NCI-H2081 (cell line): ENCODE data around the gene NEK10.
"Not testable (repeated sequence)": the region's sequence is repeated elsewhere in the genome, so short reads cannot be mapped to it uniquely, and the experiment has no call there.

ENCODE experiments used
- DNase-seq, 2 experiments: peaks; one replicate each; lab custom pipeline; 2025; lab: John Stamatoyannopoulos, UW

The NEK10 gene

GRCh38 chr3:27352047-27352446 lies 17.1 kb downstream of the NEK10 start:
- DNase-seq: no peak

GRCh38 chr3:27349832-27350231 lies 19.4 kb downstream of the NEK10 start:
- DNase-seq: peak in 1 of 2 experiments; percentile 8

DNA sequence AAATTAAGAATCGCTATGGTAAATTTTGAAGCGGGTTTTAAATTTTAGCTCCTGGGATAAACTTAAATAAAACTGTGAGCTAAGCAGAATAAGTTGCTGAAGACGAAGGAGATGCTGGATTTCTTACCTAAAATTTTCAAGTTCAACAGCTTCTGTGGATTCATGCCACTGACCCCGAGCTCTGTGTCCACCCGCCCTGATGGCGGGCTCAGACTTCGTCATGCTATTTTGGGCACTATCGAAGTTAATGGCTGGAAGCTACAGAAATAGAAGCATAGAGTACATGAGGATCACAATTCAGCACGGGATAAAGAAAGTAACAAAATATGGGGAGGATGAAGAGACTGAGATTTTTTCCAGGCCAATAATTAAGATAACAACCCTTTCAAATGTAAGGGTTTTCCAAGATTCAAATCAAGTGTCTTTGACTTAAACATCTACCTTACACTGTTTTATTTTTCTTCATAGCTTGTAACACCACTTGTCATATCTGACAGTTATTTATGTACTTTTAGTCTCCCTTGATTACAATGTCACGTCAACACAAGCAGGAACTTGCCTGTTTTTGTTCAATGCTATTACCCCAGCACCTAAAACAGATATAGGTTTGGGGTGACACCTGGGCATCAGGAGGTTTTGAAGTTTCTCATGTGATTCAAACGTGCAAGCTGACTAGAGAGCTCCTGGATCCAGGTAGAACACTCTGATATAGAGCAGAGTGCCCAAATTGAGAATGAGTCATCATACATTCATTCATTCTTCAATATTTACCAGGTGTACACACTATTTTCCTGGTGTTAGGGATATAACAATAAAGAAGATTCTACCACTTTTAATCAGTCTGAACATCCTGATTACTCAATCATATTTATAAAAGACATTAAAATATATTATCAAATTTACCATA lies 23.0 kb downstream of the NEK10 start:
- no peak for DNase-seq

DNA sequence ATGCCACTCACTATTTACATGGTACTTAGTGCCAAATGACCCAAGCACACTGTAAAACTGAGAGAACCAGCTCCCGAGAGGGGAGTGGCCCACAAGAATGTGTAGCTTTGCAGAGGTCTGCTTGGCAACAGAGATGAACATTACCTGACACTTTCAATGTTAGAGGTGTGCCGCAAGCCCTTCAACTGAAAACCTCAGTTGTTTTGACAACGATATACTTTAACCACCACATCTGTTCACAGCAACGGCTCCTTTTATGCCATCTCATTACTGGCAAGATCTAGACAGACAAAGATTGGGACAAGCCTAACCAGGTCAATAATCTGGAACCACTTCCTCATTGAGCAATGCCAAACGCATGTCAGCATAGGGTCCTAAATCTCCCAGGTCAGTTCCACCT lies 23.7 kb downstream of the NEK10 start:
- DNase-seq: no peak

GRCh38 chr3:27345045-27345444 lies 24.1 kb downstream of the NEK10 start:
- DNase-seq: no peak

DNA sequence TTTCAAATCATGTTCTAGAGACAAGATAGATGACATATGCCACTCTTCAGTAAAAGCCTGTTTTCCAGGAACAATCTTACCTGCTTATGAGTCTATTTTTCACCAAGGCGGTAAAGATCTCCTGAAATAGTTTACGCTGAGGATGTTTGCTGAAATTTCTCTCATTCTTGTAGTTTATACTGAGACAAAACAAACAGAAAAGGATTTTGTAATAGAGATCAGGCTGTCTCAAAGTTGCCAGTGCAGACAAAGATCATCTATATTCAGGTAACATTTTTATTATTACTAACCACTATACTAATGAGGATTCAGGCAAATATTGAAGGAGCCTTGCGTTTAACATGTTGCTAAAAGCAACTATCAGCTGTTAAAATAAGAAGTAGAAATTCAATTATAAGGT lies 25.0 kb downstream of the NEK10 start:
- no peak for DNase-seq

- DNase-seq: no peak
These were observed 26.9 kb downstream of the NEK10 start for GRCh38 chr3:27342267-27342666.

DNA sequence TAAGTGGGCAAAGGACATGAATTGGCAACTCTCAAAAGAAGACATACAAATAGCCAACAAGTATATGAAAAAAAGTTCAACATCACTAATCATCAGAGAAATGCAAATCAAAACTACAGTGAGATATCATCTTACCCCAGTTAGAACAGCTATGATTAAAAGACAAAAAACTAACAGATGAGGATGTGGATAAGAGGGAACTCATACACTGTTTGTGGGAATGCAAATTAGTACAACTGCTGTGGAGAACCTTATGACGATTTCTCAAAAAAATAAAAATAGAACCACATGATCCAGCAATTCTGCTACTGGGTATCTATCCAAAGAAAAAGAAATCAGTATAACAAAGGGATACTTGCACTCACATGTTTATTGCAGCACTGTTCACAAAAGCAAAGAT lies 28.6 kb downstream of the NEK10 start:
- DNase-seq: no peak

DNA sequence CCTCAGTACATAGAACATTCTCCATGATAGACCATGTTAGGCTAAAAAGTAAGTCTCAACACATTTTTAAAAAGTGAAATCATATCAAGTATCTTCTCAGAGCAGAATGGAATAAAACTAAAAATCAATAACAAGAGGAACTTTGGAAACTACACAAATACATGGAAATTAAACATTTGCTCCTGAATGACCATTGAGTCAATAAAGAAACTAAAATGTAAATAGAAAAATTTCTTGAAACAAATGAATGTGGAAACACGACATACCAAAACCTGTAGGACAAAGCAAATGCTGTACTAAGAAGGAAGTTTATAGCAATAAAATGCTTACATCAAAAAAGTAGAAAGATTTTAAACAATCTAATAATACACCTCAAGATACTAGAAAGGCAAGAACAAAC lies 33.6 kb downstream of the NEK10 start:
- DNase-seq: no peak

- no peak for DNase-seq
These were observed 35.3 kb downstream of the NEK10 start for GRCh38 chr3:27333843-27334242.

- DNase-seq: not testable (repeated sequence)
These were observed 40.0 kb downstream of the NEK10 start for GRCh38 chr3:27328982-27329762.

GRCh38 chr3:27326629-27327545 lies 42.3 kb downstream of the NEK10 start:
- DNase-seq: no peak

DNA sequence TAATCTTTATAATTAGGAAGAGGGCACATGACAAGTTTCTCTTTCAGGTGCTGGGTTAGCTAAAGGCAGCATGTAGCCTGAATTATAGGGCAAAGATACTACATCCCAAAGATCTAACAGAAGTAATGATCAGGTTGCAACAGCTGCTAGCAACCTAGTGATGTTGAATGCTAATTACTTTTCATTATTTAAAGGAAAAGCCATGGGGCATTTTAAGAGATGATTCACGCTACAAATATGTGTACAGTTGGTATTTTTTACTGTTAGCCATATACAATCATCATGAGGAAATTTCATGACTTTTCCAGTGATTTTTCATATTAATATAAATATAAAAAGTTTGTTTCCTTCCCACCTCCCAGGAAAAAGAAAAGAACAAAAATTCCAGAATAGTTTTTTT lies 43.0 kb downstream of the NEK10 start:
- DNase-seq: no peak

DNA sequence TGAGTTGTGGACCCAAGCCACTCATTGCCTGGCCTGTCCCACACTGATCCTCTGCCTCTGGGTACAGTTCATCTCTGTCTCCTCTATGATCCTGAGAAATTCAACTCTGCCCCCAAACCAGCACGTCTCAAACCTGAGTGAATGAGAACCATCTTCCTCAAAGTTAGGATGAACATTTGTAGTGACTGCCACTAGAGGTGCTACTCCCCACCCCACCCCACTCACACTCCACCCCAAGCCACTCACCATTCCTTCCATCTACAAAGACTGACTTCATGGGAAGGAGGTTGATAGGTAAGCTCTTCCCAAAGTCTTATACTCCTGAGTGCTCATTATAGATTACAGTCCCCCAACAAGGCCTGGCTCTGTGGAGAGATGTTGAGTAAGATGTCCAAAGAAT lies 43.8 kb downstream of the NEK10 start:
- no peak for DNase-seq

- DNase-seq: no peak
These were observed 44.5 kb downstream of the NEK10 start for GRCh38 chr3:27324686-27325085.

GRCh38 chr3:27323087-27323570 lies 46.1 kb downstream of the NEK10 start:
- DNase-seq: no peak

DNA sequence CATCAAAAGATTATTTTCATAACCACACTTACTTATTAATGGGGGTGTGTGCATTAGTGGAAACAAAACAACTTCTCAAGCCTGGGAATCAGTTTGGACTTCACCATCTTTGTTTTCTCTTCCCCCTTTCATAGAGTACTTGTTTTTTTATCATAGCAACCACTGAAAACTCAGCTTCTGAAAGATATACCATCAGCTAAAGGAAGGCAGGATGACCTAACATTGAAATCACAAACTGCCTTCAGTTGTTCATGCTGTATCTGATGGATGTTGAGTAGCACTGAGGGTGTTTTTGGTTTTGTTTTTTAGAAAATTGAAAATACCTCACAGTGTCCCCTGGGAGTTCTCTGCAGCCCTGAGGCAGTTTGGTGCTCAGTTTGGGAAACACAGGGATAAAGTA lies 46.5 kb downstream of the NEK10 start:
- no peak for DNase-seq

- DNase-seq: no peak
These were observed 49.2 kb downstream of the NEK10 start for GRCh38 chr3:27319847-27320526.

DNA sequence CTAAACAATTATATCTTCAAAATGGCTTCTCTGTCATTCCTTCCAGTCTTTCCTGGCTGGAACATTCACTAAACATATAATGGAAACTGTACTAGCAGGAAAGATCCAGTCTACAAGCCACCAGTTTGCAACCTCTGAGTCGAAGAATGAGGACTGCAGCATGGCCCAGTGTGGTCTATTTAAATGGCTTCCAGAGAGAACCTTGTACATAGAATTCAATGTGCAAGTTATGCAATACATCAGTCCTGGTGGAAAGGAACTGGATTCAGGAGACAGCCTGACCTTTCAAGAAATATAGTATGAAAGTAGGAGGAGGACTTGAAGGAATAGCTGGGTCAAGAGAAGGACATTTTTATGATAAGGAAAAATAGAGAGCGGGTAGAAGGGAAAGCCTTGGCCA lies 49.9 kb downstream of the NEK10 start:
- no peak for DNase-seq

GRCh38 chr3:27317096-27317495 lies 52.1 kb downstream of the NEK10 start:
- no peak for DNase-seq

- no peak for DNase-seq
These were observed 54.2 kb downstream of the NEK10 start for GRCh38 chr3:27315003-27315402.
